Measurements from ENCODE around the gene ZMYND11.
"Not testable (repeated sequence)": the region's sequence is repeated elsewhere in the genome, so short reads cannot be mapped to it uniquely, and the experiment has no call there.

The ZMYND11 gene

GRCh38 chr10:298033-298432 lies 162.8 kb downstream of the ZMYND11 start:
- no peak overlapping the region for H3K4me3 ChIP-seq (ENCODE audit: low read depth, low read length)
- DNase-seq (ENCODE audit: low read depth): no peak

GRCh38 chr10:299512-299911 lies 164.3 kb downstream of the ZMYND11 start:
- no peak overlapping the region for H3K4me3 ChIP-seq (ENCODE audit: low read depth, low read length)

GRCh38 chr10:299969-300368 lies 164.7 kb downstream of the ZMYND11 start:
- DNase-seq (ENCODE audit: low read depth): no peak
- no peak overlapping the region for H3K4me3 ChIP-seq (ENCODE audit: low read depth, low read length)

More at GRCh38 chr10:299512-299911, 164.3 kb downstream of the ZMYND11 start:
- DNase-seq (ENCODE audit: low read depth): no peak

GRCh38 chr10:300580-300979 lies 165.3 kb downstream of the ZMYND11 start:
- H3K4me3 ChIP-seq (ENCODE audit: low read depth, low read length); DNase-seq (ENCODE audit: low read depth): not testable (repeated sequence)

GRCh38 chr10:301536-301935 lies 166.3 kb downstream of the ZMYND11 start:
- H3K4me3 ChIP-seq (ENCODE audit: low read depth, low read length): no peak overlapping the region
- DNase-seq (ENCODE audit: low read depth): no peak
